Mesodermal cell (in vitro differentiated cells): ENCODE data around the gene GPHN.

Experiments used
- H3K27ac ChIP-seq: 2 replicates; pipeline ENCODE4 v1.7.0; 2013; ENCODE audit warnings: mild to moderate bottlenecking, low read depth, low read length, moderate library complexity; ENCODE audit not compliant: severe bottlenecking
- H3K36me3 ChIP-seq: 2 replicates; pipeline ENCODE4 v1.7.1; 2013; ENCODE audit warnings: mild to moderate bottlenecking, low read length, moderate library complexity; ENCODE audit not compliant: control insufficient read depth, insufficient read depth
- H3K4me1 ChIP-seq: one replicate; pipeline ENCODE4 v1.7.1; 2013; ENCODE audit warnings: mild to moderate bottlenecking, low read length; ENCODE audit not compliant: insufficient read depth, control insufficient read depth, poor library complexity, severe bottlenecking
- H3K4me3 ChIP-seq: 2 replicates; pipeline ENCODE4 v1.7.0; 2013; ENCODE audit warnings: low read length, control low read depth, mild to moderate bottlenecking; ENCODE audit not compliant: insufficient read depth, poor library complexity, severe bottlenecking; ENCODE audit errors: extremely low read depth
- H3K9me3 ChIP-seq: 2 replicates; pipeline ENCODE4 v1.7.1; 2013; ENCODE audit warnings: mild to moderate bottlenecking, low read length, moderate library complexity; ENCODE audit not compliant: control insufficient read depth
- WGBS, 2 experiments: methylation state at CpG; one replicate each; pipeline ENCODE4 v1.1.5; 2013; ENCODE audit warnings: missing lambda C conversion rate in 2 of 2; ENCODE audit not compliant: insufficient coverage in 2 of 2; 5-methylcytosine and 5-hydroxymethylcytosine counted together

Gene GPHN

DNA sequence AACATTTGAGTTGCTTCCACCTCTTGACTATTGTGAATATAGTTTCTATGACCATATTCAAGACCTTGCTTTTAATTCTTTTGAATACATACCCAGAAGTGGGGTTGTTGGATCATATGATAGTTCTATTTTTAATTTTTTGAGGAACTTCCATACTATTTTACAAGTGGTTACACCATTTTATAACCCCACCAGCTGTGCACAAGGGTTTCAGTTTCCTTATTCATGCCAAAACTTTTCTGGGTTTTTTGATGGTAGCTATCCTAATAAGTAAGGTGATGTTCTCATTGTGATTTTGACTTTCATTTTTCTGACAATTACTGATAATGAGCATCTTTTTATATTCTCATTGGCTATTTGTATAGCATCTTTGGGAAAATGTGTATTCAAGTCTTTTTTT, 571.9 kb downstream of the GPHN start:
- Histone ChIP-seq H3K9me3 (peaks cover 8% of the 10 kb centered on the region), H3K4me3 (no peak overlapping the region), H3K36me3 (no peaks in the 10 kb centered on the region), H3K4me1 (no peaks in the 10 kb centered on the region), H3K27ac (no peak overlapping the region)

DNA sequence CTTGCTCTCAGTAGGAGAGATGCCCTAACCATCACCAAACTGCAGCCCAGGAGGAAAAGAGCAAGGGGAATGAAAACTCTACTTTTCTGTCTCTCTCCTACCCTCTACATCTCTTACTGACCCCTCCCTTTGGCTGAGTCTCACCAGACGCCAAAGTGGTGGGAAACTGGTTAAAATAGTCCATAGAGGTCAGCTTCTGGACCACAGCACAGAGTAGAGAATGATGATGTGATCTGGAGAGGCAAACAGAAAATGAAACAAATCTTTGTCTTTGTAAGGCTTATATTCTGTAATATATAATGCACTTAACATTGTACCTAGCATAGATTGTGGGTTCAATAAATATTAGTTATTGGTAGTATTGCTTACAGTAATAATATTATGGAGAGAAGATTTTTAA, 600.3 kb downstream of the GPHN start:
- no peaks in the 10 kb centered on the region for H3K36me3 ChIP-seq
- H3K4me1 ChIP-seq, result no peaks in the 10 kb centered on the region
- WGBS, 2 experiments, result no CpG with 5 or more reads among the region's 1 CpG

DNA sequence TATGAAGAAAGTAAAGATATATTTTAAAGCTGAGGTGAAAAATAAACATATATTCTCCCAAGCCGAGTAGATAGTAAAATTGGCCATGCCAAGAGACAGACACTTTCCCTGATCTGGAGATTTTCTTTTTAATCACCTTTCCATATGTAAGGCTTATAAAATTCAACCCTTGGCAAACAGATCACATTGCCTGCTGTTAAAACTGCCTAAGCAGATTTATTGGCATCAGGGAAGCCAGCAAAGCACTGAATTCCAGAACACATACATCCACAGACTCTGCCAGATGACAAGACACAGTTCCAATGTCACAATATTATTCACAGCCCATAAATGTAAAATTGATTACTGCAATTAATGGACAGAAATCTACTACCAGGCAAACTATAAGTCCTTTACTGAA, 603.1 kb downstream of the GPHN start:
- no peaks in the 10 kb centered on the region for H3K9me3 ChIP-seq
- H3K27ac ChIP-seq, result no peak overlapping the region
- WGBS, 2 experiments, result no CpG with 5 or more reads among the region's 1 CpG
- H3K4me3 ChIP-seq, result no peak overlapping the region
- no peaks in the 10 kb centered on the region for H3K4me1 ChIP-seq
- H3K36me3 ChIP-seq, result no peaks in the 10 kb centered on the region

More for the DNA sequence above, 600.3 kb downstream of the GPHN start:
- Histone ChIP-seq H3K9me3 (peaks cover 6% of the 10 kb centered on the region), H3K4me3 (no peak overlapping the region), H3K27ac (no peak overlapping the region)

DNA sequence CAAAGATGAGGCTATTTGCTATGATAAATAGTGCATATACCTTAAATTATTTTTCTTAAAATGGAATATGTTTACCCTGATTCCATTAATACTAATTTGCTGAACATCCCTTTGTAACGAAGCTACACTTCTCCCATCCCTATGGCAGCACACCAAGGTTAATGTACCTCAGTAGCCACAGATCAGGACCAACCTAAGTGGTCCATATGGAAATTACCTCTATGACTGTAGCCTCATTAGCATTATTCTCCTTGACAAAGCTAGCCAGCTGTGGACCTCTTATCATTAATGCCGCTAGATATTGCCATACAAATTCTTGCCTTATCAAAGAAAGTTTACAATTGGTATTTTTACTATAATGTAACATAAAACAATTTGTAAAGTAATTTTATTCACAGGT, 604.4 kb downstream of the GPHN start:
- Histone ChIP-seq H3K4me1 (no peaks in the 10 kb centered on the region), H3K27ac (no peak overlapping the region), H3K9me3 (no peaks in the 10 kb centered on the region), H3K4me3 (no peak overlapping the region), H3K36me3 (no peaks in the 10 kb centered on the region)
- WGBS, 2 experiments, result 100% methylated on average over 1 of the region's 2 CpGs; no CpG with 5 or more reads in 1 of the 2 experiments

DNA sequence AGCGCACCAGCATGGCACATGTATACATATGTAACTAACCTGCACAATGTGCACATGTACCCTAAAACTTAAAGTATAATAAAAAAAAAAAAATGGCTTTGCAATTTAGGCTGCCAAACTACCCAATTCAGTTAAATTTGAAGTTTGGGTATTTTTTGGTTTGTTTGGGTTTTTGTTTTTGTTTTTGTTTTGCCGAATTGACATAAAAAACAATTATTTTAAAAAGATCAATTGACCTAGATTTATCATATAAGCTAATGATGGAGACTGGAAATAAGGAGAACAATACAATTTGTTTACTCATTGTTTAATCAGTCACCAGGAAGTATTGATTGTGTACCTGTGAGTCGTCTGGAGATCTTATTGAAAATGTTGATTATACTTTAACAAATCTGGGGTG, 619.2 kb downstream of the GPHN start:
- no peaks in the 10 kb centered on the region for H3K4me1 ChIP-seq
- H3K4me3 ChIP-seq, result no peak overlapping the region
- no peaks in the 10 kb centered on the region for H3K9me3 ChIP-seq
- no peaks in the 10 kb centered on the region for H3K36me3 ChIP-seq
- H3K27ac ChIP-seq, result no peak overlapping the region
- 100% methylated on average over 1 of the region's 3 CpGs; no CpG with 5 or more reads in 1 of the 2 experiments for WGBS, 2 experiments

DNA sequence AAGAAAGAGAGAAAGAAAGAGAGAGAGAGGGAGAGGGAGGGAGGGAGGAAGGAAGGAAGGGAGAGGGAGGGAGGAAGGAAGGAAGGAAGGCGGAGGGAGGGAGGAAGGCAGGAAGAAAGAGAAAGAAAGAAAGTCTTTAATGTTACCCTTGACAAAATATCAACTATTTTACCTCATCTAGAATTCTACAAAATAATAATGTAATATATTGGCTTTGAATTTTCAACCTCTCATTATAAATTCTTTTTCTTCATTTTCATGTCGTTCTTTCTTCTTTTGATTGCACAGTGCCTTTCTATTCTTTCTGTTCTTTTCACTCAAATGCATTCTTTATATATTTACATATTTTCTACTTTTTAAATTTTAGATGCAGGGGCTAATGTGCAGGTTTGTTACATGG, 621.8 kb downstream of the GPHN start:
- H3K27ac ChIP-seq, result no peak overlapping the region

DNA sequence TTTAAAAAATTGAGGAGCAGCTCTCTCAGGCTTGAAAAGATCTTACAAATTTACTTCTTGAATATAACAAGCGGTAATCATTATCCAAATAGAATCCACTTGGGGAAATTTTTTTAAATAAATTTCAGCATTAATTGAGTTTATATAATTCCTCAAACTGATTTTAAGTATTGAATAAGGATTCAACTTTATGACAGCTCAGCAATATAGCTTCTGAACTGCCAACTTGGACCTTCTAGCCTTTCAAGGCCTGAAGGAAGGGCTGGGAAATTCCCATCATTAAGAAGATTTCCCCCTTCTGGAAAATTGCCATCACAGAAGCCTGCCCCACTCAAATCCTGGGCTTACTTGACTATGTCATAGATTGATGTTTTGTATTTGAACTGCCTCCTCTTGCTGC, 623.7 kb downstream of the GPHN start:
- Histone ChIP-seq H3K4me3 (no peak overlapping the region), H3K27ac (no peak overlapping the region), H3K4me1 (no peaks in the 10 kb centered on the region), H3K9me3 (no peaks in the 10 kb centered on the region), H3K36me3 (no peaks in the 10 kb centered on the region)
- no CpG with 5 or more reads among the region's 1 CpG for WGBS, 2 experiments

More for the DNA sequence above, 621.8 kb downstream of the GPHN start:
- no peaks in the 10 kb centered on the region for H3K36me3 ChIP-seq
- no peaks in the 10 kb centered on the region for H3K9me3 ChIP-seq
- H3K4me3 ChIP-seq, result no peak overlapping the region
- no CpG with 5 or more reads among the region's 2 CpGs for WGBS, 2 experiments
- H3K4me1 ChIP-seq, result no peaks in the 10 kb centered on the region

DNA sequence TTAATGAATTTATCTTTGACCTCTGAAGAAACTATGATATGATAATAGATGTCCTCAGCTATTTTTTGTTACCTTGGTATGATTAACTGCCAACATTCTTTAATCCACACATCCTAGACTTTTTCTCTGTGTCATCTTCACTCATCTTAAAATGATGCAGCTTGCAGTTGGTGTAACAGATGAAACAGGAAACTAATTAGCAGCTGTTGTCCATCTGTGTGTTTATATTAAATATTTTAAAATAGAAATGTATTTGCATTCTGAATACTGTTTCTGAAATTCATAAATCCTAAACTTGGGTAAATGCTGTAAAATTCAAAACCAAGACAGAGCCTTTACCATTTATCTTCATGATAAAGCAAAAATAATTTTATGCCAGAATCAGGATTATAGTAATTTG, 625.2 kb downstream of the GPHN start:
- no peaks in the 10 kb centered on the region for H3K36me3 ChIP-seq
- H3K4me1 ChIP-seq, result no peaks in the 10 kb centered on the region
- no peaks in the 10 kb centered on the region for H3K9me3 ChIP-seq
- no peak overlapping the region for H3K27ac ChIP-seq
- H3K4me3 ChIP-seq, result no peak overlapping the region

DNA sequence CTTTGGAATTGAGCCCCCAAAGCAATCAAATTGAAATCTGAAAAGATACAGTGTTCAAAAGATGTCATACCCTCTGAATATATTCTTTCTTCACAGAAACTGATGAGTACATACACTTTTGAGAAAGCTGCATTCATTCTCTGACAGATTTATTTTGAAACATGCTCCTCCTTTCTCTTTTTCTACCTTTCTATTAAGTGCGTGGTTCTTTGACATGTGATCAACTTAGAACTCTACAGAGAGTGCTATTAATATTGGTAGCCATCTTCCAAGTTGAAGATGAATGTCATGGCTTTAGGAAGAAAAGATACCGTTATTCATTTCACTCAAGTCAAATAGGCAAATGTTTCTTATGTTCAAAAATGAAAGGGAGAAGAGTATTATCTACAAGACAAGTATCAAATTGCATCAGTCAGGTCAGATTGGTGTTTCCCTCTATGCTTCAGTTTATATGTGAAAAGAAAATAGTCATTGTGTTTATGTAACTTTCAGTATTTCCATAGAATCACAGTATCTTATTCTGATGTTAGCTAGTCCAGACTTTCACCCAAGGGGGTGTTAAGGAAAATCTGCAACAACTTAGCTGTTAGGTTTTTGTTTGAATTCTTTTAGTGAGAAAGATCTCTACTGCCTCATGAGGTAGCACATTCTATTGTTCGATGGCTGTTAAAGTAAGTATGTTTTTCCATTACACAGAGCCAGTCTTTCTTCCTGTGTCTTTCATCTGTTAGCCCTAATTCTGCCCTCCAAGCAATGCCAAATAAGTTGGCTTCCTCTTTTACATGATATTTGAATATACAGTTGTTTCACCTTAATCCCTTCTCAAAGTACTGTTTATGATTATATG, 625.9 kb downstream of the GPHN start:
- Histone ChIP-seq H3K27ac (no peak overlapping the region), H3K9me3 (no peaks in the 10 kb centered on the region), H3K4me1 (no peaks in the 10 kb centered on the region), H3K4me3 (no peak overlapping the region), H3K36me3 (no peaks in the 10 kb centered on the region)
- 100% methylated on average over 1 of the region's 3 CpGs; no CpG with 5 or more reads in 1 of the 2 experiments for WGBS, 2 experiments

DNA sequence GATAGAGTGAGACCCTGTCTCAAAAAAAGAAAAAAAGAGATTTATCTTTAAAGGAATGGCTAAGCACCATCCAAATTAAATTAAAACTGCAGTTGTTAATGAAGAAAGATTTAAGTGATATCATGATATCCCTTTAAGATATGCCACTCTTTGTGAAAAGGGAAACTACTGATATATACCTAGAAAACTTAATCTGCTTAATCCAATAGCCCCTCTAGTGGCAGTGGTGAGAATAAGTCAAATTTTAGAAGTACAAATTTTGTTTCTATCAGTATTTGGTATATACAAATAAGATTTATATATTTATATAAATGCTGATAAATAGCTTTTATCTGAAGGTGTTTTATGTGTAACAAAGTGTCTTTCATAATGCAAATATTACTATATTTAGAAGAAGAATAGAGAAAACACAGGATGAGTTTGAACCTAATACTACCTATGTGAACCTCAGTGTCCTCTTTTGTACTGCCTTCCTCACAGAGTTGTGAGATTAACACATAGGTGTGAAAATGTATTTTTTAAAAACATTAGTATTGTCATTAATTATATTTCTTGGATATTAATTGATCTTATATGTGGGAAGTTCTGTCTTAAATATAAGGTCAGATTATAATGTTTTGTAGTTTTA, 629.9 kb downstream of the GPHN start:
- Histone ChIP-seq H3K4me3 (no peak overlapping the region), H3K9me3 (no peaks in the 10 kb centered on the region), H3K27ac (no peak overlapping the region), H3K4me1 (no peaks in the 10 kb centered on the region), H3K36me3 (no peaks in the 10 kb centered on the region)

DNA sequence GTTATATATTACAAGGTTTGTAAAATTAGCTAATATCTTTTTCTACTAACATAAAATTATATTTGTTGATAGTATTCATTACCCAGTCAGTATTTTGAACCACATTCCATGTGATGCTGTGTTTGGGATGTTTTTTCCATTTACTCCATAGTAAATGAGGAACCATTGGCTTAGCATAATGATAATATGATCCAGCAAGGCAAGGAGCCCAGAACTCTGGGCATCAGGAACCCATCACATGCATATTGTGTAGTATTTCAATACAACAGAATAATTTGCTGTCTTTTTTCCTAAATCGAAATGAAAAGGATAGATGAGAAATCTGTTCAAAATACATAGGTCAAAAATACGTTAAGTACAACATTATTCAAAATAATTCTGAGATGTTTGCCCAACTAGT, 632.6 kb downstream of the GPHN start:
- WGBS, 2 experiments, result no CpG with 5 or more reads among the region's 2 CpGs
- no peaks in the 10 kb centered on the region for H3K9me3 ChIP-seq

More for the DNA sequence above, 632.6 kb downstream of the GPHN start:
- Histone ChIP-seq H3K27ac (no peak overlapping the region), H3K4me1 (no peaks in the 10 kb centered on the region), H3K4me3 (no peak overlapping the region), H3K36me3 (no peaks in the 10 kb centered on the region)
